ENCODE results near the gene ARHGEF6.

Gene ARHGEF6

GRCh38 chrX:136647677-136648360 lies 132.9 kb downstream of the ARHGEF6 start, which contains the start of gene CD40LG:
Gene CD40LG (plus strand): TSS chrX:136648158. CDS start chrX:136648249, 91 bp downstream.
- Mint-ChIP-seq H3K4me1 (no peaks in the 10 kb centered on the region), H3K9me3 (no peaks in the 10 kb centered on the region), H3K27ac (no peak within 1 kb of the TSS), H3K4me3 (no peak within 1 kb of the TSS), H3K27me3 (no peaks in the 10 kb centered on the region), H3K36me3 (no peaks in the 10 kb centered on the region)
- no peak for DNase-seq (ENCODE audit: low spot score in 2 of 2)
- ATAC-seq (ENCODE audit: low read depth): no peak

DNA sequence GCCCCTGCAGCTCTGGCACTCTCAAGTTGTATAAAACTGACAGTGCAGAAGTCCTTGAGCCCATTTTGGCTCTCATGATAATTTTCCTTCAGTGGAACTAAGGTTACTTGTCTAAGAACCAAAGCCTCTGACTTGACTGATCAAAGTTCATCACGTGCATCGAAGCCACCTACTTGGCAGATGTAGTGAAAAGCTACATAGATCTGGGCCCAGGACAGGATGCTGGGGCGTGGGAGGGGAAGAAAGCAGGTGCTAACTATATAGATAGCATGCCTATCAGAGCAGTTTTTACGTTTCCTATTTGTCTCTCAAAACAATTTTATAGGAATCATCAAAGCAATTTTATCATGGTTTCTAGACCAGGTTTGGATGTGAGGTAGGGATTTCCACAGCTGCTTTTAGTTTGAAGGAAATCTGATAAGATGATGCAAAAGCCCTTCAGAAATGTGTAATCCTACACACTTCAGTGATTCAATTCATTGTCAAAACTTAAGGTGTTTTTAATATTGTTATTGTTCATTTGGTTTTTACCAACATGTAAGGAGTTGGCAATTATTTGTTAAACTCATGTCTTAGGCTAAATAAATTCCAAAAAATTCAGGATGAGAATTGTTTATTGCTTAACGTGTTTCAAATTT lies 134.0 kb downstream of the ARHGEF6 start:
- Mint-ChIP-seq H3K4me1 (no peaks in the 10 kb centered on the region), H3K36me3 (no peaks in the 10 kb centered on the region), H3K9me3 (no peaks in the 10 kb centered on the region), H3K27me3 (no peaks in the 10 kb centered on the region), H3K27ac (no peak overlapping the region), H3K4me3 (no peak overlapping the region)
- DNase-seq (ENCODE audit: low spot score in 2 of 2) (no peak), ATAC-seq (ENCODE audit: low read depth) (no peak)

DNA sequence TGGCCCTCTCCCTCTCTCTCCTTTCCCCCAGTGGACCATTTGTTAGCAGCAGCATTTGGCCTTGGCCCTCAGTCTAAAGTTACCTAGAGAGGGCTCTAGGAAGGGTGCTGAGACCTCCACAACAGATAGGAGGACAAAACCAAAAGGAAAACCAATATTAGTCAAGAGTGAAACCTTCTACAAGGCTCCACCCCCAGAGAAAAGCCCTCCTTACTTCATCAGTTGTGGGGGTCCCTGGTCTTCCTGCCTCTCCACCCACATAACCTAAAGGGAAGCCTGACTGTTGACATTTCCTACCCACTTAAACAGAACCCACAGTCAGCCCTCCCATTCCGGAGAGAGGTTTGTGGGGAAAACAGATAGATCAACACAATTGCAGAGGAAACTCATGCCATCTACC lies 137.5 kb downstream of the ARHGEF6 start:
- Mint-ChIP-seq H3K27me3 (no peaks in the 10 kb centered on the region), H3K36me3 (peaks cover 3% of the 10 kb centered on the region), H3K4me1 (no peaks in the 10 kb centered on the region), H3K27ac (no peak overlapping the region), H3K4me3 (no peak overlapping the region), H3K9me3 (no peaks in the 10 kb centered on the region)
- no peak for ATAC-seq (ENCODE audit: low read depth)
- DNase-seq (ENCODE audit: low spot score in 2 of 2): no peak

DNA sequence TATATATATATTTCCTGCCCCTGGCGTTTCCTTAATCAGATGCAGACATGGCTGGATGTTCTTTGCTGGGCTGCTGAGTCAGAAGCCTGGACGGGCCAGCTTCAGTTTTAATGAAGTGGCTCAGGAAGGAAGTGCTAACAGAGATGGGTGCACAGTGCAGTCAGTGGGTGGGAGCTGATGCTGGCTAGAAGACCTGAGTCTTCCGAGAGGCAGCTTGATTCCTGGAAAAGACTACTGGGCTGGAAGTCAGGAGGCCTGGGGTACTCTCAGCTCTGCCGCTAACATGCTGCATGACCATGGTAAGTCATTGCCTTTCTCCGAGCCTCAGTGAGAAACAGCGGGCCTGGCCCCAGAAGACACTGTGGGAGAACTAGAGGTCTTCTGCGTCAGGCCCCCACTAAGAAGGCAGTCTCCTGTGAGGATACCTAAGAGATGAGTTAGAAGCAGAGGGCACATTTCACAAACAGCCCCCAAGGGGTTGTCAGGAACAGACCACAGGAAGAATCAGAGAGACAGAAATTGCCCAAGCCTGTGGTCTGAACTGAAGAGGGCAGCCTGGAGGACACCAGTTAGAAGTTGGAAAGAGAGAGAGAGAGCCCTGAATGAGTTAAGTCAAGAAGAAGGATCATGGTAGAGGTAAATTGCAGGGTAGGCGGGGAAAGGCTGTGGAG lies 141.1 kb downstream of the ARHGEF6 start:
- Mint-ChIP-seq H3K36me3 (peaks cover 3% of the 10 kb centered on the region), H3K4me3 (no peak overlapping the region), H3K27ac (no peak overlapping the region), H3K27me3 (no peaks in the 10 kb centered on the region), H3K9me3 (no peaks in the 10 kb centered on the region), H3K4me1 (peaks cover 5% of the 10 kb centered on the region)
- no peak for ATAC-seq (ENCODE audit: low read depth)
- no peak for DNase-seq (ENCODE audit: low spot score in 2 of 2)

GRCh38 chrX:136636121-136636520 lies 144.6 kb downstream of the ARHGEF6 start:
- Mint-ChIP-seq H3K9me3 (no peaks in the 10 kb centered on the region), H3K27me3 (no peaks in the 10 kb centered on the region), H3K36me3 (peaks cover 3% of the 10 kb centered on the region), H3K27ac (no peak overlapping the region), H3K4me3 (no peak overlapping the region), H3K4me1 (peaks cover 5% of the 10 kb centered on the region)
- DNase-seq (ENCODE audit: low spot score in 2 of 2) (no peak), ATAC-seq (ENCODE audit: low read depth) (no peak)

DNA sequence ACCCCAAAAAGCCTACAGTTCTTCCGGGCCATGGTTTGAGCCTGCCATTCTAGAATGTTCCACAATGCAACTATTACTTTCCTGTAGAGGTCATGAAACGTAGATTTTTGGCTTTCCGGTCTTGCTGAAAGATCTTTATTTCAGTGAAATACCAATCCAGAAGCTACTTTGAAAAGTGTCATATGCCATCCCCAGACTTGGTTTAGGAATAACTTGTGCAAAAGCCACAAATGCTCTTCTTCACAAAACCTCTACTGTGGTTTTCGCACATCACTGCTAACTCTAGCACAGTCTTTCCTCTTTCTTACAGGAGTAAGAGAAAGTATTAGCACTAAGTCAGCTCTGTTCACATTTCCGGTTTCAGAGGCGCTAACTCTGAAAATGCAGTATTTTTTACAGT lies 145.5 kb downstream of the ARHGEF6 start:
- no peaks in the 10 kb centered on the region for H3K27me3 Mint-ChIP-seq
- H3K4me1 Mint-ChIP-seq: peaks cover 5% of the 10 kb centered on the region
- H3K27ac Mint-ChIP-seq: no peak overlapping the region
- H3K4me3 Mint-ChIP-seq: no peak overlapping the region
- no peaks in the 10 kb centered on the region for H3K9me3 Mint-ChIP-seq
- peaks cover 3% of the 10 kb centered on the region for H3K36me3 Mint-ChIP-seq
- ATAC-seq (ENCODE audit: low read depth) (peak; percentile 42), DNase-seq (ENCODE audit: low spot score in 2 of 2) (no peak)

- DNase-seq (ENCODE audit: low spot score in 2 of 2): no peak
- no peak overlapping the region for H3K4me3 Mint-ChIP-seq
Observed at GRCh38 chrX:136630881-136631280, 149.9 kb downstream of the ARHGEF6 start.

GRCh38 chrX:136629084-136629750 lies 151.5 kb downstream of the ARHGEF6 start:
- H3K4me1 Mint-ChIP-seq: no peaks in the 10 kb centered on the region
- H3K9me3 Mint-ChIP-seq: peaks cover 2% of the 10 kb centered on the region
- H3K36me3 Mint-ChIP-seq: peaks cover 2% of the 10 kb centered on the region
- no peaks in the 10 kb centered on the region for H3K27me3 Mint-ChIP-seq
- no peak overlapping the region for H3K4me3 Mint-ChIP-seq
- no peak for ATAC-seq (ENCODE audit: low read depth)
- no peak for DNase-seq (ENCODE audit: low spot score in 2 of 2)
- no peak overlapping the region for H3K27ac Mint-ChIP-seq

More at GRCh38 chrX:136630881-136631280, 149.9 kb downstream of the ARHGEF6 start:
- Mint-ChIP-seq H3K4me1 (peaks cover 5% of the 10 kb centered on the region), H3K27me3 (no peaks in the 10 kb centered on the region), H3K27ac (no peak overlapping the region), H3K36me3 (peaks cover 2% of the 10 kb centered on the region), H3K9me3 (no peaks in the 10 kb centered on the region)
- ATAC-seq (ENCODE audit: low read depth): no peak

DNA sequence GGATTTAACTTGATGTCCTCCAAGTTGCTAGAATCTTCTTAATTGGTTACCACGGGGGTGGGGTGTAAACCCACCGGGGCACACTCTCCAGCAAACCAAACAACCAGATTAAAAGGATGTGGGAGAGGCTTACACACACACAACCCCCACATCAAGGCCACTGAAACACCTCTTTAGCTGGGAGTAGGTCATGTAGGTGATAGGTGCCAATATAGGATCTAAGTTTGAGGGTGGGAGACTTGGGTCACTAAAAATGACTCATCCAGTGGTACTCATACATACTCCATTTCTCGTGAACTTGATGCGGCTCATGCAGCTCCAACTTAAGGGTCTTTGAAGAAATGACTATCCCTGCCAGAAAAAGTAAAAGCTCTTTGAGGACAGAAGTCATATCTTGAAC lies 153.3 kb downstream of the ARHGEF6 start:
- H3K27ac Mint-ChIP-seq: no peak overlapping the region
- H3K27me3 Mint-ChIP-seq: no peaks in the 10 kb centered on the region
- ATAC-seq (ENCODE audit: low read depth) (no peak), DNase-seq (ENCODE audit: low spot score in 2 of 2) (no peak)
- no peak overlapping the region for H3K4me3 Mint-ChIP-seq
- peaks cover 2% of the 10 kb centered on the region for H3K9me3 Mint-ChIP-seq
- H3K4me1 Mint-ChIP-seq: no peaks in the 10 kb centered on the region
- H3K36me3 Mint-ChIP-seq: peaks cover 2% of the 10 kb centered on the region

DNA sequence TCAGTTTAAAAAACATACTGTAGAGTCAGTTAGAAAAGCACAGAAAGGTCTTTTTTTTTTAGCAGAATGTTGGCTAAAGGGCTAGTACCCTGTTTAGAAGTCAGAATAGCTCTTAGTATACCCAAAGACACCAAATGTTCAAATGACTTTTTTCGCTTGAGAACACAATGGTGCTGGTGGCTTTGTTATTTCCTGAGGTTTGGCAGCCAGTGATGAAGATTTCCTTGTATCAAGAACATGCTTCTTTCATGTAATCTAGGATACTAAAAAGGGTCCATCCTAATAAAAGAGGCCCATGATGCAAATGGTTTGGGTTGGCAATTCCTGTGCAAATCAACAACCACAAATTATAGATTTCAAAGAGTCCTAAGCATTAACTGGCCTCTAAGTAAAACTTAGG lies 153.8 kb downstream of the ARHGEF6 start:
- no peaks in the 10 kb centered on the region for H3K4me1 Mint-ChIP-seq
- no peaks in the 10 kb centered on the region for H3K27me3 Mint-ChIP-seq
- H3K9me3 Mint-ChIP-seq: peaks cover 2% of the 10 kb centered on the region
- peaks cover 2% of the 10 kb centered on the region for H3K36me3 Mint-ChIP-seq
- no peak overlapping the region for H3K27ac Mint-ChIP-seq
- no peak for ATAC-seq (ENCODE audit: low read depth)
- DNase-seq (ENCODE audit: low spot score in 2 of 2): no peak
- no peak overlapping the region for H3K4me3 Mint-ChIP-seq

GRCh38 chrX:136626237-136626636 lies 154.5 kb downstream of the ARHGEF6 start:
- peaks cover 2% of the 10 kb centered on the region for H3K9me3 Mint-ChIP-seq
- no peak overlapping the region for H3K27ac Mint-ChIP-seq
- ATAC-seq (ENCODE audit: low read depth): no peak
- no peak for DNase-seq (ENCODE audit: low spot score in 2 of 2)
- H3K4me1 Mint-ChIP-seq: no peaks in the 10 kb centered on the region
- peaks cover 2% of the 10 kb centered on the region for H3K36me3 Mint-ChIP-seq
- H3K27me3 Mint-ChIP-seq: no peaks in the 10 kb centered on the region
- no peak overlapping the region for H3K4me3 Mint-ChIP-seq

- no peak overlapping the region for H3K27ac Mint-ChIP-seq
- peaks cover 2% of the 10 kb centered on the region for H3K36me3 Mint-ChIP-seq
- ATAC-seq (ENCODE audit: low read depth) (no peak), DNase-seq (ENCODE audit: low spot score in 2 of 2) (no peak)
- no peaks in the 10 kb centered on the region for H3K27me3 Mint-ChIP-seq
- H3K9me3 Mint-ChIP-seq: peaks cover 2% of the 10 kb centered on the region
- no peaks in the 10 kb centered on the region for H3K4me1 Mint-ChIP-seq
- H3K4me3 Mint-ChIP-seq: no peak overlapping the region
Observed at GRCh38 chrX:136625246-136625645, 155.5 kb downstream of the ARHGEF6 start.

- Mint-ChIP-seq H3K4me3 (no peak overlapping the region), H3K27me3 (no peaks in the 10 kb centered on the region), H3K27ac (no peak overlapping the region), H3K4me1 (no peaks in the 10 kb centered on the region), H3K36me3 (no peaks in the 10 kb centered on the region), H3K9me3 (peaks cover 2% of the 10 kb centered on the region)
- no peak for DNase-seq (ENCODE audit: low spot score in 2 of 2)
- no peak for ATAC-seq (ENCODE audit: low read depth)
Observed at GRCh38 chrX:136623396-136623795, 157.3 kb downstream of the ARHGEF6 start.

GRCh38 chrX:136622568-136622967 lies 158.2 kb downstream of the ARHGEF6 start:
- no peaks in the 10 kb centered on the region for H3K27me3 Mint-ChIP-seq
- no peaks in the 10 kb centered on the region for H3K36me3 Mint-ChIP-seq
- no peak overlapping the region for H3K4me3 Mint-ChIP-seq
- no peak for ATAC-seq (ENCODE audit: low read depth)
- H3K9me3 Mint-ChIP-seq: peaks cover 2% of the 10 kb centered on the region
- H3K4me1 Mint-ChIP-seq: no peaks in the 10 kb centered on the region
- no peak overlapping the region for H3K27ac Mint-ChIP-seq
- DNase-seq (ENCODE audit: low spot score in 2 of 2): no peak
